ENCODE measurements around the gene SRP54. TPM values are rescaled to one million over a fixed set of nuclear protein-coding genes. Genes with fewer than 3 reads are reported as not detected.
A peak's percentile ranks its signal among the peaks of the same experiment; 100 is the strongest.

Gene SRP54
- total and polyA plus RNA-seq, 2 donors (not counting 1 experiment from before 2014, with no cell fraction given): 71.5 to 93.9 TPM

GRCh38 chr14:35046048-35046750 is 63.4 kb downstream of the SRP54 start, which contains the start of gene FAM177A1:
FAM177A1 (plus strand) TSS chr14:35046272; CDS start chr14:35046464, 192 bp downstream.
- TF ChIP-seq CTCF (conservative IDR thresholded peaks at IDR 0.05 in 1 of 2, IDR thresholded peaks at IDR 0.05 in 1 of 2; ENCODE audit: low read depth in 1 of 2, low read length in 2 of 2): no peak
- no peak for TF ChIP-seq EZH2 (IDR thresholded peaks at IDR 0.05; ENCODE audit: low read length, missing control alignments)

GRCh38 chr14:35046751-35047536 is 64.2 kb downstream of the SRP54 start:
- H3K4me3 ChIP-seq (replicated peaks in 1 of 4; ENCODE audit: control extremely low read depth in 1 of 4, insufficient read depth in 1 of 4, low read depth in 3 of 4, low read length in 4 of 4): peak overlapping the region; percentile 90 to 98 (median 96)
- TF ChIP-seq EZH2 (IDR thresholded peaks at IDR 0.05; ENCODE audit: low read length, missing control alignments): no peak
- TF ChIP-seq CTCF (conservative IDR thresholded peaks at IDR 0.05 in 1 of 2, IDR thresholded peaks at IDR 0.05 in 1 of 2; ENCODE audit: low read depth in 1 of 2, low read length in 2 of 2): no peak
- no peaks in the 10 kb centered on the region for H4K20me1 ChIP-seq (ENCODE audit: control insufficient read depth, extremely low read depth, insufficient read depth, low read length)
- no peaks in the 10 kb centered on the region for H3K9me3 ChIP-seq (ENCODE audit: control insufficient read depth, insufficient read depth, low read depth, low read length)
- H3K79me2 ChIP-seq (ENCODE audit: control insufficient read depth, insufficient read depth, low read length): peaks cover 18% of the 10 kb centered on the region
- peak overlapping the region; percentile 97 for H3K27ac ChIP-seq (ENCODE audit: insufficient read depth, low read length)
- H3K27me3 ChIP-seq (ENCODE audit: control insufficient read depth, insufficient read depth, low read length): no peaks in the 10 kb centered on the region
- peaks cover 2% of the 10 kb centered on the region for H3K36me3 ChIP-seq (ENCODE audit: control insufficient read depth, insufficient read depth, low read length)
- peak overlapping the region; percentile 96 for H3K9ac ChIP-seq (ENCODE audit: insufficient read depth, low read length)
- peaks cover 2% of the 10 kb centered on the region for H3K4me1 ChIP-seq (ENCODE audit: control insufficient read depth, extremely low read depth, insufficient read depth, low read length)
- H3K4me2 ChIP-seq (ENCODE audit: extremely low read depth, insufficient read depth, low read length): peak overlapping the region; percentile 93
- H2AFZ ChIP-seq (ENCODE audit: low read length): peak overlapping the region; percentile 84
- DNase-seq (ENCODE audit: low read depth in 2 of 2): peak in 1 of 2 donors; percentile 35

More at GRCh38 chr14:35046048-35046750, 63.4 kb downstream of the SRP54 start, which contains the start of gene FAM177A1:
- Histone ChIP-seq H3K4me1 (ENCODE audit: control insufficient read depth, extremely low read depth, insufficient read depth, low read length) (peaks cover 2% of the 10 kb centered on the region), H3K4me3 (replicated peaks in 1 of 4; ENCODE audit: control extremely low read depth in 1 of 4, insufficient read depth in 1 of 4, low read depth in 3 of 4, low read length in 4 of 4) (peak within 1 kb of the TSS; percentile 90 to 98 (median 96)), H3K27ac (ENCODE audit: insufficient read depth, low read length) (peak within 1 kb of the TSS; percentile 97), H3K27me3 (ENCODE audit: control insufficient read depth, insufficient read depth, low read length) (no peaks in the 10 kb centered on the region), H3K4me2 (ENCODE audit: extremely low read depth, insufficient read depth, low read length) (peak within 1 kb of the TSS; percentile 93), H4K20me1 (ENCODE audit: control insufficient read depth, extremely low read depth, insufficient read depth, low read length) (no peaks in the 10 kb centered on the region), H3K9ac (ENCODE audit: insufficient read depth, low read length) (peak within 1 kb of the TSS; percentile 96), H3K36me3 (ENCODE audit: control insufficient read depth, insufficient read depth, low read length) (peaks cover 2% of the 10 kb centered on the region), H2AFZ (ENCODE audit: low read length) (peak within 1 kb of the TSS; percentile 84), H3K9me3 (ENCODE audit: control insufficient read depth, insufficient read depth, low read depth, low read length) (no peaks in the 10 kb centered on the region), H3K79me2 (ENCODE audit: control insufficient read depth, insufficient read depth, low read length) (peaks cover 18% of the 10 kb centered on the region)
- DNase-seq (ENCODE audit: low read depth in 2 of 2): peak; percentile 92 to 97

GRCh38 chr14:35047976-35048513 is 65.3 kb downstream of the SRP54 start:
- no peak for TF ChIP-seq CTCF (conservative IDR thresholded peaks at IDR 0.05 in 1 of 2, IDR thresholded peaks at IDR 0.05 in 1 of 2; ENCODE audit: low read depth in 1 of 2, low read length in 2 of 2)
- TF ChIP-seq EZH2 (IDR thresholded peaks at IDR 0.05; ENCODE audit: low read length, missing control alignments): no peak
- Histone ChIP-seq H3K9me3 (ENCODE audit: control insufficient read depth, insufficient read depth, low read depth, low read length) (no peaks in the 10 kb centered on the region), H3K27ac (ENCODE audit: insufficient read depth, low read length) (no peak overlapping the region), H2AFZ (ENCODE audit: low read length) (no peak overlapping the region), H3K9ac (ENCODE audit: insufficient read depth, low read length) (no peak overlapping the region), H4K20me1 (ENCODE audit: control insufficient read depth, extremely low read depth, insufficient read depth, low read length) (no peaks in the 10 kb centered on the region), H3K4me1 (ENCODE audit: control insufficient read depth, extremely low read depth, insufficient read depth, low read length) (peaks cover 2% of the 10 kb centered on the region), H3K36me3 (ENCODE audit: control insufficient read depth, insufficient read depth, low read length) (peaks cover 2% of the 10 kb centered on the region), H3K4me2 (ENCODE audit: extremely low read depth, insufficient read depth, low read length) (peak overlapping the region; percentile 32), H3K4me3 (replicated peaks in 1 of 4; ENCODE audit: control extremely low read depth in 1 of 4, insufficient read depth in 1 of 4, low read depth in 3 of 4, low read length in 4 of 4) (peak overlapping the region in 2 of 4 experiments; percentile 97 to 98), H3K79me2 (ENCODE audit: control insufficient read depth, insufficient read depth, low read length) (peaks cover 18% of the 10 kb centered on the region), H3K27me3 (ENCODE audit: control insufficient read depth, insufficient read depth, low read length) (no peaks in the 10 kb centered on the region)
- no peak for DNase-seq (ENCODE audit: low read depth in 2 of 2)

Data from fibroblast of lung (primary cell).